ENCODE measurements around the gene PLEKHA5. TPM values are rescaled to one million over a fixed set of nuclear protein-coding genes. Genes with fewer than 3 reads are reported as not detected.

Gene PLEKHA5
- total RNA-seq, 6 experiments from 2014 or later: 15.7 to 22.6 (median 18.6) TPM

DNA sequence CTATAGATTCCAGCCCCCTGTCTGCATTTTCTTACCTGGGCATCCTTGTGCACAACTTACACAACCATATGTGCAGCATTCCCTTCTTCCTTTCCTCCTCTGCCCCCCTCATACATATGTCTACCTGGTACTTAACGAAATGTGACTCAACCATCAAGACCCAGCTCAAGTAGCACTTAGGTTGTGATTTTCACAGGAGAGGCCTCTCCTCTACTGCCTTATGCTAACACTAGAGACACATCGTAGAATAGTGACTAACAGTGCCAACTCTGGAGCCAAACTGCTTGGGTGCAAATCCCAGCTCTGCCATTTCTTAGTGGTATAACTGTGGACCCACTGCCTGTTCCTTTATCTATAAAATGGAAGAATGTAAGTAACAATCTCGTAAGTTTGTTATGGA, 24.1 kb upstream of the PLEKHA5 start:
- no peak overlapping the region for H3K27ac Mint-ChIP-seq
- H3K9me3 Mint-ChIP-seq: no peaks in the 10 kb centered on the region
- no peaks in the 10 kb centered on the region for H3K36me3 Mint-ChIP-seq (ENCODE audit: low read depth)
- H3K4me3 Mint-ChIP-seq: no peak overlapping the region
- H3K27me3 Mint-ChIP-seq (ENCODE audit: insufficient read depth): no peaks in the 10 kb centered on the region
- H3K4me1 Mint-ChIP-seq (ENCODE audit: low read depth): peaks cover 4% of the 10 kb centered on the region
- TF ChIP-seq, protein P1, sequence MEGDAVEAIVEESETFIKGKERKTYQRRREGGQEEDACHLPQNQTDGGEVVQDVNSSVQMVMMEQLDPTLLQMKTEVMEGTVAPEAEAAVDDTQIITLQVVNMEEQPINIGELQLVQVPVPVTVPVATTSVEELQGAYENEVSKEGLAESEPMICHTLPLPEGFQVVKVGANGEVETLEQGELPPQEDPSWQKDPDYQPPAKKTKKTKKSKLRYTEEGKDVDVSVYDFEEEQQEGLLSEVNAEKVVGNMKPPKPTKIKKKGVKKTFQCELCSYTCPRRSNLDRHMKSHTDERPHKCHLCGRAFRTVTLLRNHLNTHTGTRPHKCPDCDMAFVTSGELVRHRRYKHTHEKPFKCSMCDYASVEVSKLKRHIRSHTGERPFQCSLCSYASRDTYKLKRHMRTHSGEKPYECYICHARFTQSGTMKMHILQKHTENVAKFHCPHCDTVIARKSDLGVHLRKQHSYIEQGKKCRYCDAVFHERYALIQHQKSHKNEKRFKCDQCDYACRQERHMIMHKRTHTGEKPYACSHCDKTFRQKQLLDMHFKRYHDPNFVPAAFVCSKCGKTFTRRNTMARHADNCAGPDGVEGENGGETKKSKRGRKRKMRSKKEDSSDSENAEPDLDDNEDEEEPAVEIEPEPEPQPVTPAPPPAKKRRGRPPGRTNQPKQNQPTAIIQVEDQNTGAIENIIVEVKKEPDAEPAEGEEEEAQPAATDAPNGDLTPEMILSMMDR (IDR thresholded peaks at IDR 0.05): no peak
- no peak for DNase-seq

- Mint-ChIP-seq H3K36me3 (ENCODE audit: low read depth) (no peaks in the 10 kb centered on the region), H3K27me3 (ENCODE audit: insufficient read depth) (no peaks in the 10 kb centered on the region), H3K9me3 (no peaks in the 10 kb centered on the region), H3K4me1 (ENCODE audit: low read depth) (peaks cover 7% of the 10 kb centered on the region), H3K4me3 (no peak overlapping the region), H3K27ac (no peak overlapping the region)
- DNase-seq: no peak
- TF ChIP-seq, protein P1 (IDR thresholded peaks at IDR 0.05): no peak
Observed at GRCh38 chr12:19107750-19108149, 21.8 kb upstream of the PLEKHA5 start.

- Mint-ChIP-seq H3K4me3 (no peak overlapping the region), H3K27me3 (ENCODE audit: insufficient read depth) (no peaks in the 10 kb centered on the region), H3K27ac (no peak overlapping the region), H3K9me3 (no peaks in the 10 kb centered on the region), H3K4me1 (ENCODE audit: low read depth) (peaks cover 7% of the 10 kb centered on the region), H3K36me3 (ENCODE audit: low read depth) (no peaks in the 10 kb centered on the region)
- TF ChIP-seq, protein P1 (IDR thresholded peaks at IDR 0.05): no peak
- no peak for DNase-seq
Observed at GRCh38 chr12:19110221-19110940, 19.2 kb upstream of the PLEKHA5 start.

DNA sequence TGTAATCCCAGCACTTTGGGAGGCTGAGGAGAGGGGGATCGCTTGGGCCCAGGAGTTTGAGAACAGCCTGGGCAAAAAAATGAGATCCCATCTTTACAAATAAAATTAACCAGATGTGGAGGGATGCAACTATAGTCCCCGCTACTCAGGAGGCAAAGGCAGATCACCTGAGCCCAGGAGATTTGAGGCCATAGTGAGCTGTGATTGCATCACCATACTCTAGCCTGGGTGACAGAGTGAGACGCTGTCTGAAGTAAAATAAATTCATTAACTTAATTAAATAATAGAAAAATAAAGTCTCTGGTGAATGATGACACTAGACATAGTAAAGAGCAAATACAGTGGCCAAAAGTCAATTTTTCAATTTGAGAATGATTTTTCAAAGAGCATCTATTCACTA, 16.1 kb upstream of the PLEKHA5 start:
- Mint-ChIP-seq H3K27me3 (ENCODE audit: insufficient read depth) (no peaks in the 10 kb centered on the region), H3K4me3 (no peak overlapping the region), H3K27ac (no peak overlapping the region), H3K36me3 (ENCODE audit: low read depth) (no peaks in the 10 kb centered on the region), H3K9me3 (no peaks in the 10 kb centered on the region), H3K4me1 (ENCODE audit: low read depth) (peaks cover 7% of the 10 kb centered on the region)
- TF ChIP-seq, protein P1 (IDR thresholded peaks at IDR 0.05): no peak
- DNase-seq: no peak

DNA sequence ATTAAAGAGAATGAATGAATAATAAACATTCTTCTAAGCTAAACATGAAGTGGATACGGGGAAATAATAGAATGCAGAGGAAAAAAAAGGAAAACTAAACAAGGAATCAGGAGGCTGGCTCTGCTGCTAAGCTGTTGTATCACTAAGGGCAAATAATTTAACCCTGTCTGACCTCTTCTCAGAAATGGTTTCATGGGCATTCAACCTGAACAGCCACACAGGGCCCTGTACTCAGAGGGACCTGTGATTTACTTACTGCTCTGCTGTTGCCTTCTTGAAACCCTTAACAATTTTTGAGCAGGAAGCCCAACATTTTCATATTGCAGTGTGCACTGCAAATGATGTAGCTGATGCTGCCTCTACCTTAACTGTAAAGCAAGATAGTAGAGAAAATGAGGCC, 14.2 kb upstream of the PLEKHA5 start:
- no peak overlapping the region for H3K4me3 Mint-ChIP-seq
- no peaks in the 10 kb centered on the region for H3K9me3 Mint-ChIP-seq
- H3K27ac Mint-ChIP-seq: no peak overlapping the region
- H3K36me3 Mint-ChIP-seq (ENCODE audit: low read depth): no peaks in the 10 kb centered on the region
- H3K27me3 Mint-ChIP-seq (ENCODE audit: insufficient read depth): no peaks in the 10 kb centered on the region
- H3K4me1 Mint-ChIP-seq (ENCODE audit: low read depth): peaks cover 11% of the 10 kb centered on the region
- TF ChIP-seq, protein P1 (IDR thresholded peaks at IDR 0.05): no peak
- no peak for DNase-seq

Data from HFFc6 (cell line).